GM21447 (cell line): ENCODE data around the gene GPER1.
"Not testable (repeated sequence)": the region's sequence is repeated elsewhere in the genome, so short reads cannot be mapped to it uniquely, and the experiment has no call there.

ENCODE experiments used
- ATAC-seq: cut with Tn5 transposase; IDR thresholded peaks from one replicate; pipeline ENCODE4 v1.9.1; 2021; ENCODE audit not compliant: unreplicated experiment

GPER1 gene

GRCh38 chr7:1116383-1117008 is 28.6 kb downstream of the GPER1 start:
- not testable (repeated sequence) for ATAC-seq

GRCh38 chr7:1117321-1117928 is 29.5 kb downstream of the GPER1 start:
- ATAC-seq, result no peak

GRCh38 chr7:1119201-1119600 is 31.3 kb downstream of the GPER1 start:
- no peak for ATAC-seq

- ATAC-seq, result no peak
Observed at GRCh38 chr7:1120791-1121190, 32.9 kb downstream of the GPER1 start.

GRCh38 chr7:1121476-1121875 is 33.6 kb downstream of the GPER1 start:
- ATAC-seq, result no peak

- no peak for ATAC-seq
Observed at GRCh38 chr7:1121886-1122831, 34.2 kb downstream of the GPER1 start.

GRCh38 chr7:1122832-1123501 is 35.1 kb downstream of the GPER1 start:
- ATAC-seq, result no peak

- no peak for ATAC-seq
Observed at GRCh38 chr7:1123715-1124114, 35.8 kb downstream of the GPER1 start.

- no peak for ATAC-seq
Observed at GRCh38 chr7:1124164-1124563, 36.3 kb downstream of the GPER1 start.

- ATAC-seq, result no peak
Observed at GRCh38 chr7:1124816-1125602, 37.1 kb downstream of the GPER1 start.

- ATAC-seq, result no peak
Observed at GRCh38 chr7:1125603-1125969, 37.7 kb downstream of the GPER1 start.

- no peak for ATAC-seq
Observed at GRCh38 chr7:1127001-1127400, 39.1 kb downstream of the GPER1 start.

- no peak for ATAC-seq
Observed at GRCh38 chr7:1129431-1129830, 41.5 kb downstream of the GPER1 start.

- no peak for ATAC-seq
Observed at GRCh38 chr7:1130021-1130990, 42.4 kb downstream of the GPER1 start.

- ATAC-seq, result no peak
Observed at GRCh38 chr7:1131471-1132265, 43.8 kb downstream of the GPER1 start.

- no peak for ATAC-seq
Observed at GRCh38 chr7:1134951-1135350, 47.0 kb downstream of the GPER1 start.

- no peak for ATAC-seq
Observed at GRCh38 chr7:1136841-1137516, 49.1 kb downstream of the GPER1 start.

GRCh38 chr7:1137517-1138167 is 49.7 kb downstream of the GPER1 start:
- ATAC-seq, result peak; percentile 61
